ENCODE measurements around the gene CIBAR2.

CIBAR2 gene

DNA sequence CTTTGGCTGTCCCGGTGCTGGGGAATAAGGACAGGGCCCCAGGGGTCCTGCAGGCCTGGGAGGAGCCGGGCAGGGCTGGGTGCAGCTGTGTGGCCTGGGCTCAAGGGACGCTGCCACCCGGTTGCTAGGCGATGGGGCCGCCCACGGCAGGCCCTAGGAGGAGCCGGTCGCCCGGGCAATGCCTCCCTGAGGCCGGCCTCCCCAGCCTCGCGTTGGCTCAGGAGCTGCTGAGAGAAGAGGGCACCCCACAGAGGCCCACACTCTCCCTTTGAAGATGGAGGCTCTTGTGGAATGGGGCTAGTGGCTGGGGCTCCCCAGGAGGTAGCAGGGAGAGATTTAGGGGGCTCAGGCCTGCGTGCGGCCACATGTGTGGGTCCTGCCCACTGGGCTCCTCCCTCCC is at the start of gene CIBAR2:
Gene CIBAR2 (minus strand): TSS at position 109 of the 400 bp plus-strand sequence. CDS start 120 bp downstream, outside the sequence.
- no peak for ATAC-seq (replicated peaks; ENCODE audit: extremely low read depth, poor library complexity, severe bottlenecking)
- no peaks in the 10 kb centered on the region for H3K27me3 Mint-ChIP-seq
- H3K4me3 Mint-ChIP-seq: no peak within 1 kb of the TSS
- peaks cover 25% of the 10 kb centered on the region for H3K4me1 Mint-ChIP-seq
- DNase-seq (ENCODE audit: low spot score in 2 of 2): no peak
- peak within 1 kb of the TSS; percentile 60 for H3K27ac Mint-ChIP-seq (ENCODE audit: low read depth)
- H3K36me3 Mint-ChIP-seq (ENCODE audit: insufficient read depth): no peaks in the 10 kb centered on the region
- H3K9me3 Mint-ChIP-seq: no peaks in the 10 kb centered on the region

DNA sequence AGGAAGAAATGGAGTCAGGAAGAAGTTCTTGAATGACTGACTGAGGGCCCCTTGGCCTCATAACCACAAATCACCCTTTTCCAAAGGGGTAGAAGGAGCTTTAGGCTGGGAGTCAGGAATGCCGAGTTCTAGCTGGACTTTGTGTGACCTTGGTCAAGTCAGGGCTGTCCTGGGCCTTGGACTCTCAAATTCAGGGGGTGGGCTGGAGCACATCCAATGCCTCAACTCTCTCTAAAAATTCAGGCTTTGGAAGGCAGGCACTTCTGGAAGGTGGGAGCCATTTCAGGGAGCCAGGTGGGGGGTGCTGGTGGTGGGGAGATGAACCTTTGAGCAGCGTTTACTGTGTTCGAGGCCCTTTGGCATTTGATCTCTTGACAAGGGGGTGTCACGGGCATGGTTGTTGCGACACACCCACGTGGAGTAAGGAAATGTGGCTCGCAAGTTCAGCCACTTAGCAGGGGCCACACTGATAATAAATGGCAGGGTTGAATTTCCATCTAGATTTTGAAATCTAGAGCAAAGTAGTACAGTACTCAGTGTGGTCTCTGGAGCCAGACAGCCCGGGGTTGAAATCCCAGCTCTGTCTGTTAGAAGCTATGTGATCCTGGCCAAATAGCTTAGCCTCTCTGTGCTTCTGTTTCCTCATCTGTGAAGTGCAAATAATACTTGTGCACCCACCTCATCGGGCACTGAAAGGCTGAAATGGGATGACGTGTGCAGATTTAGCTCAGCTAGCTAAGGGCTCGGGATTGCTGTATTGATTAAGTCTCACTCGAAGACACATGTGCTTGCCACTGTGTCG is 47.1 kb upstream of the CIBAR2 start:
- peaks cover 1% of the 10 kb centered on the region for H3K36me3 Mint-ChIP-seq (ENCODE audit: insufficient read depth)
- no peak overlapping the region for H3K4me3 Mint-ChIP-seq
- no peaks in the 10 kb centered on the region for H3K9me3 Mint-ChIP-seq
- H3K27ac Mint-ChIP-seq (ENCODE audit: low read depth): no peak overlapping the region
- no peak for DNase-seq (ENCODE audit: low spot score in 2 of 2)
- peaks cover 8% of the 10 kb centered on the region for H3K27me3 Mint-ChIP-seq
- no peak for ATAC-seq (replicated peaks; ENCODE audit: extremely low read depth, poor library complexity, severe bottlenecking)
- H3K4me1 Mint-ChIP-seq: peaks cover 19% of the 10 kb centered on the region

DNA sequence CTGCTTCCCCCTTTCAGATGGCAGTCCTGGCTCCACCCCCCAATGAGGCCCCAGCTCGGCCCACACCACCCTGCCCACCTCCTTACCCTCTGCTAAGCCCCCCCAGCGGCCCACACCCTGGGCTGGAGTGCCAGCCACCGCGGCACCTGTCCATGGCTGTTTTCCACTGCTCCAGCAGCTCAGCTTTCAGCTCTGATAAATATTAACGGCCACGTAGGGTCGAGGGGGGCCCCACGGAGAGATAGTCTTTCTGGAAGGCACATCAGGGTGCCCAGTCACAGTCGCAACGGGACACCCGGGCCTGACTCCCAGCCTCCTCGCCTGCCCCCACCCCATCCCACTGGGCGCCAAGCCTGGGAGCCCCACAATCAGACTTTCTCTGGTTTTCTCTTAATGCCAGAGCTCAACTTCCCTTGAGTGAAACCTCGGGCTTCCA is 46.5 kb upstream of the CIBAR2 start:
- Mint-ChIP-seq H3K4me3 (no peak overlapping the region), H3K9me3 (no peaks in the 10 kb centered on the region), H3K36me3 (ENCODE audit: insufficient read depth) (peaks cover 1% of the 10 kb centered on the region), H3K4me1 (peaks cover 19% of the 10 kb centered on the region), H3K27ac (ENCODE audit: low read depth) (no peak overlapping the region), H3K27me3 (peaks cover 6% of the 10 kb centered on the region)
- DNase-seq (ENCODE audit: low spot score in 2 of 2) (no peak), ATAC-seq (replicated peaks; ENCODE audit: extremely low read depth, poor library complexity, severe bottlenecking) (no peak)

DNA sequence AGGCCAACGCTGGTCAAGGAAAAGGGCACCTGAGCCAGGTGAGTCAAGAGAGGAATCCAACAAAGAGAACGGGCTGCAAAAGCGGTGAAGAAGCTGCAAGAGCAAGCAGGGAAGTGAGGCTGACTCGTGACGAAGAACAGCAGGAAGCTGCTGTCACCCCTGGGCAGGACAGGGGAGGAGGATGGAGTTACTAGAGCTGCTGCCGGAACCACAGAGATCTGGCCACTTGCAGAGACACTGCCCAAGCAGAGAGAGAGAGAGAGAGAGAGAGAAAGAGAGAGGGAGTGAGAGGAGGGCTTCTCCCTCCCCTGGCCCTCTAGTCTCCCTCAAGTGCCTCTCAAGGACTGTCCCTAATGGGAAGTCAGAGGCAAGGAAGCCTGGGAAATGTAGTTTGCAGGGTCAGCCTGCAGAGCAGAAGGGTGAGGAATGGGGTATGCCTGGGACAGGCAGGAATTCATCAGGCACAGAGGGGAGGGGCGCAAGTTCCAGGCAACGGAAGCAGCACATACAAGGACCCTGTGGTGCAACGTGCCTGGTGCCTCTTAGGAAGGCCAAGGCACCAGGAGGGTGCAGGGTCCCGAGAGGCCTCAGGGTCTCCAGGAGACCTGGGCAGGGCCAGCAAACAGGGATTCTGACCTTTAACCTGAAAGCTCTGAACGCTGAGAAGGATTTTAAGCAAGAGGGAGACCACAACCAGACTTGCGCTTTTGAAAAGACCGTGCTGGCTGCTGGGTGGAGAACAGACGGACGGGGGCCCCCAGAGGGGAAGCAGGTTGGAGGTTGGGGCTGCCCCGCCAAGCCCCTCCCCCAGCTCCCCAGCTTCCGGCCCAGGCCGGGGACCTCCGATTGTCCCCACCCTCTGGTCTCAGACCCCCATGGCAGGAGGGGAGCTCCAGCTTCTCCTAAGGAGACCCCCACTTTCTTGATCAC is 45.8 kb upstream of the CIBAR2 start:
- DNase-seq (ENCODE audit: low spot score in 2 of 2): no peak
- peak overlapping the region; percentile 59 for H3K4me3 Mint-ChIP-seq
- no peaks in the 10 kb centered on the region for H3K9me3 Mint-ChIP-seq
- peaks cover 1% of the 10 kb centered on the region for H3K36me3 Mint-ChIP-seq (ENCODE audit: insufficient read depth)
- ATAC-seq (replicated peaks; ENCODE audit: extremely low read depth, poor library complexity, severe bottlenecking): peak; percentile 62
- peaks cover 6% of the 10 kb centered on the region for H3K27me3 Mint-ChIP-seq
- peak overlapping the region; percentile 88 for H3K27ac Mint-ChIP-seq (ENCODE audit: low read depth)
- peaks cover 19% of the 10 kb centered on the region for H3K4me1 Mint-ChIP-seq

DNA sequence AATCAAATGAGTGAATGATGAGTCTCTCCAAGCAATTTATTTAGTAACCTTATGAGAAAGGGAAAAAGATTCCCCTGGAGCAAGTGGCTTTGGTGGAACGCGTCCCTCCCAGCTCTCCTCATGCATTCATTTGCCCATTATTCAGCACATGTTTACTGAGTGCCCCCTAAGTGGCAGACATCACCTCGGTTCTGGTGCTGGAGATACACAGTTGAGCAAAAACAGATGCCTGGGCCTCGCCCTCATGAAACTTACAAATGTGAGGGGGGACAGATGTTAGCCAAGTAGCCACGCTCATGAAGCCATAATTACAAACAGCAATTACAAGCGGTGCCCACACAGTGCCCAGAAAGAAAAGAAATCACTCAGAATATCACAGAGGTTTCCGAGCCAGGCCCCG is 45.1 kb upstream of the CIBAR2 start:
- Mint-ChIP-seq H3K9me3 (no peaks in the 10 kb centered on the region), H3K27ac (ENCODE audit: low read depth) (peak overlapping the region; percentile 88), H3K4me3 (peak overlapping the region; percentile 59), H3K4me1 (peaks cover 19% of the 10 kb centered on the region), H3K27me3 (peaks cover 2% of the 10 kb centered on the region), H3K36me3 (ENCODE audit: insufficient read depth) (peaks cover 1% of the 10 kb centered on the region)
- DNase-seq (ENCODE audit: low spot score in 2 of 2) (no peak), ATAC-seq (replicated peaks; ENCODE audit: extremely low read depth, poor library complexity, severe bottlenecking) (no peak)

DNA sequence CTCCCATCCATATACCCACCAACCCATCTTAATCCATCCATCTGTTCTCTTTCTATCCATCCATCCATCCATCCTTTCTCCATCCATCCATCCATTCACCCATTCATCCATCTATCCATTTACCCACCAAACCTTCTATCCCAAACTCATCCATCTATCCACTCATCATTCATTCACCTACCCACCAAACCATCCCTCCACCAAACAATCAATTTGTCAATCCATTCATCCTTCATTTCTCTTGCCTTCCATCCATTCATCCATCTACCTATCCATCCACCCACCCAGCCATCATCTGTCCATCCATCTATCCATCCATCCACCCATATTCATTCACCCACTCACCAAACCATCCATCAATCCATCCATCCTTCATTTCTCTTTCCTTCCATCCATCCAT is 44.6 kb upstream of the CIBAR2 start:
- DNase-seq (ENCODE audit: low spot score in 2 of 2): no peak
- Mint-ChIP-seq H3K27me3 (no peaks in the 10 kb centered on the region), H3K27ac (ENCODE audit: low read depth) (no peak overlapping the region), H3K9me3 (no peaks in the 10 kb centered on the region), H3K4me1 (peaks cover 19% of the 10 kb centered on the region), H3K4me3 (no peak overlapping the region), H3K36me3 (ENCODE audit: insufficient read depth) (peaks cover 1% of the 10 kb centered on the region)
- ATAC-seq (replicated peaks; ENCODE audit: extremely low read depth, poor library complexity, severe bottlenecking): no peak

DNA sequence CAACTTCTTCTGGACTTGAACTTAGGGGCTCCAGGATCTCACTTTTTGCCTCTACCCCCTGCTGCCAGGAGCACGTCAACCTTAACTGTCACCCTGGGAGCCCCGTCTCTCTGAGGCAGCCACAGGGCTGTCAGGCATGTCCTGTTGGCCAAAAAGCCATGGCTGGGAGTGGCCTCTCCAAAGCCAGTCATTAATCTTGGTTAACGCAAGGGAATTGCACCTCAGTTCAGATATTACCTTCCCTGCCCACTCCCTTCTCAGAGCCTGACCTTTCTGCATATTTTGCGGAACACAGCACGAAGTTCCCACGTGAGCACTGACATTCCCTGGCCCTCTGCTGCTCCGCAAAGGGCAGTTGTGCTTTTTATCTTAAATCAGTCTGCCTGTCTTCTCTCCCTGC is 44.2 kb upstream of the CIBAR2 start:
- H3K27ac Mint-ChIP-seq (ENCODE audit: low read depth): no peak overlapping the region
- no peak overlapping the region for H3K4me3 Mint-ChIP-seq
- H3K27me3 Mint-ChIP-seq: no peaks in the 10 kb centered on the region
- H3K36me3 Mint-ChIP-seq (ENCODE audit: insufficient read depth): peaks cover 1% of the 10 kb centered on the region
- ATAC-seq (replicated peaks; ENCODE audit: extremely low read depth, poor library complexity, severe bottlenecking) (no peak), DNase-seq (ENCODE audit: low spot score in 2 of 2) (no peak)
- H3K4me1 Mint-ChIP-seq: peaks cover 19% of the 10 kb centered on the region
- H3K9me3 Mint-ChIP-seq: no peaks in the 10 kb centered on the region

DNA sequence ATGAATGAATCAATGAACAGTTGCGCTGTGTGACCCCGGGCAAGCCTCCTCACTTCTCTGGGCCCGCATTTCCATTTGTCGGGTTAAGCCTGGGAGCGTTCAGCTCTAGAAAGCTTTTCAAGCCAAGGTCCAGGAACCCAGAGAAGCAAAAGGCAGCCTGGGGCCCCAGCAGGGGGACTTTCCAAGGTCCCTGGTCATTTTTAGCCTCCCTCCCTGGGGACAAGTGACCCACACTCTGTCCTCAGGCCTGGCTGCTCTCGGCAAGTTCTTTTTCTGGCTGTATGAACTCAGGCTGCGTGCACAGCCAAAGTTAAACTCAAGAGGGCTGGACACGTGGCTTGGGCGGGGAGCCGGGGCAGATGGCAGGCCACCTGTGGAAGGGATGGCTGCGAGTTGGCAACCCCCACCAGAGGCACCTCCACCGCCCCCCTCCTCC is 41.4 kb upstream of the CIBAR2 start:
- ATAC-seq (replicated peaks; ENCODE audit: extremely low read depth, poor library complexity, severe bottlenecking) (no peak), DNase-seq (ENCODE audit: low spot score in 2 of 2) (no peak)
- Mint-ChIP-seq H3K27ac (ENCODE audit: low read depth) (no peak overlapping the region), H3K27me3 (no peaks in the 10 kb centered on the region), H3K4me1 (peaks cover 19% of the 10 kb centered on the region), H3K4me3 (no peak overlapping the region), H3K36me3 (ENCODE audit: insufficient read depth) (peaks cover 1% of the 10 kb centered on the region), H3K9me3 (no peaks in the 10 kb centered on the region)

DNA sequence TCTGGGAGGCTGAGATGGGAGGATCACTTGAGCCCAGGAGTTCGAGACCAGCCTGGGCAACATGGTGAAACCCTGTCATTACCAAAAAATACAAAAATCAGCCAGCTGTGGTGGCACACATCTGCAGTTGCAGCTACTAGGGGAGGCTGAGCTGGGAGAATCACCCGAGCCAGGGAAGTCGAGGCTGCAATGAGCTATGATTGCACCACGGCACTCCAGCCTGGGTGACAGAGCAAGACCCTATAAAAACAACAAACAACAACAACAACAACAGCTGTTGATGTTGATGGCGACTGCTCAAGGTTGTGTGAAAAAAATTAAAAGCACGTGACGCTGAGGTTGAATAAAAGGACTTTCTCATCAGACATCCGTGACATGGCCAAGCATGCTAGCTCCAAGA is 40.8 kb upstream of the CIBAR2 start:
- Mint-ChIP-seq H3K36me3 (ENCODE audit: insufficient read depth) (peaks cover 1% of the 10 kb centered on the region), H3K9me3 (no peaks in the 10 kb centered on the region), H3K4me3 (no peak overlapping the region), H3K27me3 (no peaks in the 10 kb centered on the region), H3K27ac (ENCODE audit: low read depth) (no peak overlapping the region), H3K4me1 (peaks cover 14% of the 10 kb centered on the region)
- ATAC-seq (replicated peaks; ENCODE audit: extremely low read depth, poor library complexity, severe bottlenecking) (no peak), DNase-seq (ENCODE audit: low spot score in 2 of 2) (no peak)

DNA sequence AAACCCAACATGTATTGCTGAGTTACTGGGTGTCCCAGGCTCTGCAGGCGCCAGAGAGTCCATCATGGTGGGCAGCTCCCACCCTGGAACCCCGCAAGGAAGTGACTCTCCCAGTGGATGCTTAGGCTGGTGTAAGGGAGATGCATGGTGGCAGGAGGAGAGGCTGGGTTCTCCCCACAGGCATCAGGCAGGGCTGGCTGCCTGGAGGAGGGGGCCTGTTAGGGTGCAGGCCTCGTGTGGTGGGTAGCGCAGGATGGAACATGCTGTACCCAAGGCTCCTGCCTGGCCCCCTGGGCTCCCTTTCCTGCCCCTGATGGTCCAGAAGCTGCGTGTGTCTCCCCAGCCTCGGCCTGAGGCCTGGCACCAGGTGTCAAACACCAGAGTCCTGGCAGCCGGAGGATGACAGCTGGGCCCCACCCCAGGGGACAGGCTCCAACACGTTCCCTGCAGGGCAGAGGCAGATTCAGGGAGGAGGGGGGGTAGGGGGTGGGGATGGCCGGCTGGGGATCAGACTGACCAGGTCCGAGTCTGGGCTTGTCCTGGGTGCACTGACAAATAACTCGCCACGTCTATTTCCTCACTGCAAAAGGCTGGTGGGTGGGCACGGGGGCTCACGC is 40.2 kb upstream of the CIBAR2 start:
- ATAC-seq (replicated peaks; ENCODE audit: extremely low read depth, poor library complexity, severe bottlenecking) (no peak), DNase-seq (ENCODE audit: low spot score in 2 of 2) (no peak)
- peaks cover 1% of the 10 kb centered on the region for H3K36me3 Mint-ChIP-seq (ENCODE audit: insufficient read depth)
- H3K4me3 Mint-ChIP-seq: no peak overlapping the region
- H3K9me3 Mint-ChIP-seq: no peaks in the 10 kb centered on the region
- H3K27ac Mint-ChIP-seq (ENCODE audit: low read depth): no peak overlapping the region
- no peaks in the 10 kb centered on the region for H3K27me3 Mint-ChIP-seq
- H3K4me1 Mint-ChIP-seq: peaks cover 9% of the 10 kb centered on the region

DNA sequence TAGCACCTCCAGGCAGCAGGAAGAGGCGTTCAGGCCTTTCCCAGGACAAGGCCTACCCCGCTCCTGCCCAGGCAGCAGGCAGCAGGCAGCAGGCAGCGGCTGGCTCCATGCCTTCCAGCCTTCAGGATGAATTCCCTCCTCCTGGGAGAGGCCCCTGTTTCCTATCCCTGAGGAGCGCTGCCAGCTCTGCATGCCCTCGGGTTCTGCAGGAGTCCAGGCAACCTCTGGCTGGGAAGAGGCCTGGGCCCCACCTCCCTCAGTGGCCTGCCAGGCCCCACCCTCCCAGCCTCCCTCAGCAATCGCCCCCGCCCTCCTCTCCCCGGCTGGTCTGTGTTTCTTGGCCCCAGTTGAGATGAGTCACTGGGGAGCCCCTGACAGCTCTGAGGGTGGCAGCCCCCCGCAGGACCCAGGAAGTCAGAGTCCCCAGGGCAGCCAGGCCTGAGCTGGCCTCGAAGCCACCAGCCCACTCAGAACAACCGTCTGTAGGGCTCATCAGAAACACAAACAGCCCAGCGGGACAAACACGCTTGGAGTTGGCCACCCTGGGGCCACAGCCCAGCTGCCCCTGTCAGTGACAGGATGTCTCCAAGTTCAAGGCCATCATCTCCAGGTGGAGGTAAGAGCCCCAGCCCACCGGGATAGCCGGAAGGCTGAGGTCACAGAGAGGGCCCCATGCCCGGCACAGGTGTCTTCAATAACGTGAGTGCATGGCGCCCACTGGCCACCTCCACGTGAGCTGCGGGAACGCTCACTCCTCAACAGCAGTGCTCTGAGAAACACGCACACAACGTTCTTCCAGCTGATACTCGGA is 39.5 kb upstream of the CIBAR2 start:
- Mint-ChIP-seq H3K4me1 (peaks cover 3% of the 10 kb centered on the region), H3K4me3 (no peak overlapping the region), H3K9me3 (no peaks in the 10 kb centered on the region), H3K27me3 (no peaks in the 10 kb centered on the region), H3K27ac (ENCODE audit: low read depth) (no peak overlapping the region), H3K36me3 (ENCODE audit: insufficient read depth) (no peaks in the 10 kb centered on the region)
- DNase-seq (ENCODE audit: low spot score in 2 of 2) (no peak), ATAC-seq (replicated peaks; ENCODE audit: extremely low read depth, poor library complexity, severe bottlenecking) (no peak)

DNA sequence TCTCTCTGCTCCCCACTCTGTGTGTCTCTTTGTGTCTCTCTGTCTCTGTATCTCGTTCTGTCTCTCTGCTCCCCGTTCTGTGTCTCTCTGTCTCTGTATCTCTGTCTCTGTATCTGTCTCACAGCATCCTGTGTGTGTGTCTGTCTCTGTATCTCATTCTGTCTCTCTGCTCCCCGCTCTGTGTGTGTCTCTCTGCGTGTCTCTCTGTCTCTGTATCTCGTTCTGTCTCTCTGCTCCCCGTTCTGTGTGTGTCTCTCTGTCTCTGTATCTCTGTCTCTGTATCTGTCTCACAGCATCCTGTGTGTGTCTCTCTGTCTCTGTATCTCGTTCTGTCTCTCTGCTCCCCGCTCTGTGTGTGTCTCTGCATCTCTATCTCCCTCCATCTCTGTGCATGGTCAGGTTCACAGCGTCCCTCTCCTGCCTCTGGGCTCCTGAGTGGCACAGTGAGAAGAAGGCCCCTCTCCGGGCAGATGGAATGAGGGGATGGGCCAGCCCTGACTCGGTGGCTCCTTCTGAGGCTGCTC is 38.9 kb upstream of the CIBAR2 start:
- DNase-seq (ENCODE audit: low spot score in 2 of 2) (no peak), ATAC-seq (replicated peaks; ENCODE audit: extremely low read depth, poor library complexity, severe bottlenecking) (no peak)
- peaks cover under 1% of the 10 kb centered on the region for H3K27me3 Mint-ChIP-seq
- no peak overlapping the region for H3K27ac Mint-ChIP-seq (ENCODE audit: low read depth)
- no peaks in the 10 kb centered on the region for H3K9me3 Mint-ChIP-seq
- H3K4me3 Mint-ChIP-seq: no peak overlapping the region
- no peaks in the 10 kb centered on the region for H3K36me3 Mint-ChIP-seq (ENCODE audit: insufficient read depth)
- no peaks in the 10 kb centered on the region for H3K4me1 Mint-ChIP-seq
